Endothelial cell of umbilical vein (primary cell): ENCODE results near the gene CNTLN. TPM values are rescaled to one million over a fixed set of nuclear protein-coding genes. Genes with fewer than 3 reads are reported as not detected.

Source experiments
- BruUV-seq: library from RNA; stranded (reverse); fragments of 400-500 nt; replicated peaks from 2 replicates; lab custom pipeline; 2021; lab: Mats Ljungman, UMichigan
- CTCF ChIA-PET: fragments of 300-600, 350-600 bp; sonication (Branson Sonifier 250); formaldehyde crosslinking; loops from one replicate; lab custom pipeline; 2021; ENCODE audit warnings: antibody characterized with exemption, inconsistent platforms; lab: Charles Lee
- POLR2A ChIA-PET: fragments of 300-600, 350-600 bp; sonication (Branson Sonifier 250); formaldehyde crosslinking; loops from one replicate; lab custom pipeline; 2021; ENCODE audit warnings: antibody characterized with exemption, inconsistent platforms; lab: Charles Lee
- DNase-seq: peaks from one replicate; pipeline ENCODE4 v3.0.0-alpha.2; 2011; ENCODE audit warnings: low read depth, low spot score
- FAIRE-seq: peaks from 2 replicates; lab custom pipeline; 2011; peaks lifted over from hg19 to GRCh38; lab: Jason Lieb, UNC
- H2AFZ ChIP-seq: 2 replicates; pipeline ENCODE4 v1.6.0; 2012; ENCODE audit warnings: low read depth, low read length, control low read depth, inconsistent platforms
- H3K27ac ChIP-seq: 2 replicates; pipeline ENCODE4 v1.5.1; 2011; ENCODE audit warnings: low read depth, mild to moderate bottlenecking, control low read depth, low read length, moderate library complexity; ENCODE audit not compliant: insufficient read depth
- H3K27me3 ChIP-seq, 2 experiments: 2 replicates each; pipeline versions ENCODE4 v1.6.0 to v1.6.1; 2011; ENCODE audit warnings: low read length in 2 of 2, mixed read lengths in 1 of 2; ENCODE audit not compliant: control insufficient read depth in 2 of 2, insufficient read depth in 2 of 2
- H3K36me3 ChIP-seq, 2 experiments: 2 replicates in 1 of 2; 3 replicates in 1 of 2; pipeline ENCODE4 v1.5.1; 2011; ENCODE audit warnings: low read length in 2 of 2, mild to moderate bottlenecking in 1 of 2, moderate library complexity in 1 of 2; ENCODE audit not compliant: control insufficient read depth in 2 of 2, insufficient read depth in 2 of 2; ENCODE audit errors: extremely low read depth in 1 of 2
- H3K4me1 ChIP-seq: 3 replicates; pipeline ENCODE4 v1.5.1; 2011; ENCODE audit warnings: mild to moderate bottlenecking, low read length; ENCODE audit not compliant: control insufficient read depth, insufficient read depth; ENCODE audit errors: extremely low read depth
- H3K4me2 ChIP-seq: 2 replicates; pipeline ENCODE4 v1.6.1; 2011; ENCODE audit warnings: low read length, control low read depth, mixed read lengths; ENCODE audit not compliant: insufficient read depth
- H3K4me3 ChIP-seq, 3 experiments: fragments of 200-600 bp in 1 of 3; sonication (generic), shearing (Covaris generic) in 1 of 3; replicated peaks in 1 of 3; 2 replicates each; pipeline ENCODE4 v1.5.1; 2011 to 2016; ENCODE audit warnings: control low read depth in 3 of 3, low read length in 3 of 3, mild to moderate bottlenecking in 2 of 3, inconsistent platforms in 1 of 3, low read depth in 1 of 3, moderate library complexity in 1 of 3; ENCODE audit not compliant: insufficient read depth in 1 of 3
- H3K79me2 ChIP-seq: 2 replicates; pipeline ENCODE4 v1.6.0; 2012; ENCODE audit warnings: low read length, inconsistent platforms; ENCODE audit not compliant: control insufficient read depth, insufficient read depth
- H3K9ac ChIP-seq: replicated peaks from 2 replicates; pipeline ENCODE3; 2011; ENCODE audit warnings: low read length, control low read depth; ENCODE audit not compliant: insufficient read depth; ENCODE audit errors: extremely low read depth
- H3K9me1 ChIP-seq: replicated peaks from 3 replicates; pipeline ENCODE4 v1.6.0; 2011; ENCODE audit warnings: mild to moderate bottlenecking, low read length; ENCODE audit not compliant: control insufficient read depth, insufficient read depth; ENCODE audit errors: extremely low read depth
- H3K9me3 ChIP-seq: replicated peaks from 2 replicates; pipeline ENCODE4 v1.5.1; 2012; ENCODE audit warnings: low read length, inconsistent platforms; ENCODE audit not compliant: control insufficient read depth, insufficient read depth
- H4K20me1 ChIP-seq: replicated peaks from 2 replicates; pipeline ENCODE3; 2011; ENCODE audit warnings: mild to moderate bottlenecking, low read length; ENCODE audit not compliant: control insufficient read depth, insufficient read depth; ENCODE audit errors: extremely low read depth
- CTCF ChIP-seq, 2 donors: IDR thresholded peaks; 1 replicate in 1 of 2; 2 replicates in 1 of 2; pipeline ENCODE4 v1.5.1; 2011; ENCODE audit warnings: low read length in 2 of 2, mild to moderate bottlenecking in 2 of 2, moderate library complexity in 2 of 2, control low read depth in 1 of 2, inconsistent platforms in 1 of 2, low read depth in 1 of 2; ENCODE audit not compliant: insufficient read depth in 1 of 2; ENCODE audit errors: extremely low read depth in 1 of 2
- EZH2 ChIP-seq: IDR thresholded peaks from 2 replicates; pipeline ENCODE4 v1.6.1; 2012; ENCODE audit warnings: borderline replicate concordance, low read depth, mild to moderate bottlenecking, moderate library complexity, low read length, inconsistent platforms; ENCODE audit not compliant: severe bottlenecking
- FOS ChIP-seq: IDR thresholded peaks from 2 replicates; pipeline ENCODE4 v1.6.1; 2011; ENCODE audit warnings: mild to moderate bottlenecking, low read length, moderate library complexity, borderline replicate concordance; ENCODE audit not compliant: insufficient read depth
- GATA2 ChIP-seq: IDR thresholded peaks from 2 replicates; pipeline ENCODE4 v1.7.0; 2011; ENCODE audit warnings: low read depth, mild to moderate bottlenecking, moderate library complexity, mixed read lengths, low read length; ENCODE audit not compliant: insufficient read length, insufficient read depth
- JUN ChIP-seq: IDR thresholded peaks from 2 replicates; pipeline ENCODE4 v1.6.1; 2011; ENCODE audit warnings: borderline replicate concordance, low read depth; ENCODE audit not compliant: insufficient read length, insufficient read depth
- MAX ChIP-seq: IDR thresholded peaks from 2 replicates; pipeline ENCODE4 v1.6.1; 2011; ENCODE audit not compliant: insufficient read depth, insufficient read length
- MYC ChIP-seq: IDR thresholded peaks from one replicate; pipeline ENCODE4 v1.6.1; 2011; ENCODE audit warnings: mild to moderate bottlenecking, low read depth, low read length
- POLR2A ChIP-seq: IDR thresholded peaks from 2 replicates; pipeline ENCODE4 v1.6.1; 2012; ENCODE audit warnings: low read depth, mild to moderate bottlenecking, control low read depth, low read length
- POLR2AphosphoS5 ChIP-seq: IDR thresholded peaks from 2 replicates; pipeline ENCODE4 v1.6.1; 2012; ENCODE audit warnings: low read depth, mild to moderate bottlenecking, control low read depth, low read length, moderate library complexity; ENCODE audit not compliant: insufficient read depth
- dilution Hi-C: fragments of 300-500 bp; cut with MboI; formaldehyde crosslinking; loops from one replicate; pipeline ENCODE4 v1.15.0; 2019; ENCODE audit warnings: low sequenced_read_pairs; ENCODE audit not compliant: extremely low pct_ligation_motif_present
- intact Hi-C: fragments of 100-400 bp; cut with micrococcal nuclease; formaldehyde crosslinking; loops from one replicate; pipeline ENCODE4 v1.10.0; 2022
- polyA plus RNA-seq, 4 experiments: library from polyadenylated mRNA; depleted of rRNA in 3 of 4; stranded (reverse) in 3 of 4; unstranded in 1 of 4; fragments of >200 nt; gene quantifications; 2 replicates each; pipeline versions ENCODE4 v1.2.1 to v1.2.3, GENCODE V29; 2011 to 2012; ENCODE audit warnings: missing spikeins in 1 of 4
- total RNA-seq: library from RNA; stranded (reverse); gene quantifications from 2 replicates; pipeline ENCODE4 v1.2.3, GENCODE V29; 2021

Gene CNTLN
- total and polyA plus RNA-seq, 2 donors (not counting 3 experiments of a cell fraction or from before 2014, with no cell fraction given) = 3.5 to 15.8 TPM

GRCh38 chr9:17137566-17137965 lies 2.7 kb downstream of the CNTLN start:
- dilution Hi-C loops (no loop called here), intact Hi-C loops (no loop called here)
- H3K27me3 ChIP-seq = no peaks in the 10 kb centered on the region
- H3K27ac ChIP-seq = no peak overlapping the region
- no peaks in the 10 kb centered on the region for H3K9me1 ChIP-seq
- H3K36me3 ChIP-seq = no peaks in the 10 kb centered on the region
- POLR2A ChIA-PET = no interaction called here
- H4K20me1 ChIP-seq = no peaks in the 10 kb centered on the region
- DNase-seq (no peak), FAIRE-seq (no peak)
- no peak overlapping the region for H2AFZ ChIP-seq
- H3K79me2 ChIP-seq = peaks cover 42% of the 10 kb centered on the region
- TF ChIP-seq POLR2AphosphoS5 (no peak), EZH2 (no peak), MAX (no peak), CTCF (IDR thresholded peaks at IDR 0.05; ENCODE audit: extremely low read depth in 1 of 2, insufficient read depth in 1 of 2, low read depth in 1 of 2, low read length in 2 of 2) (no peak), JUN (no peak), GATA2 (no peak), MYC (no peak), POLR2A (no peak), FOS (no peak)
- H3K4me2 ChIP-seq = no peak overlapping the region
- no peak overlapping the region for H3K9ac ChIP-seq
- no peak overlapping the region for H3K4me3 ChIP-seq
- H3K4me1 ChIP-seq = peaks cover 9% of the 10 kb centered on the region
- BruUV-seq = no TSS peak
- CTCF ChIA-PET = interaction anchor here (0.5 to 2.3 kb wide), 3 partner anchors 14 to 49 kb away, joined by 3 to 9 read pairs (median 6); no protein-coding TSS in a partner anchor
- H3K9me3 ChIP-seq = no peaks in the 10 kb centered on the region
